GM19099 (cell line): ENCODE measurements around the gene PRKAB2.

ENCODE experiments used
- POLR2A ChIP-seq: IDR thresholded peaks from 3 replicates; pipeline ENCODE4 v1.6.1; 2011; ENCODE audit warnings: low read depth; ENCODE audit not compliant: insufficient read length; ENCODE audit errors: extremely low read depth

Gene PRKAB2

GRCh38 chr1:147129116-147129873 lies 43.0 kb downstream of the PRKAB2 start:
- TF ChIP-seq POLR2A = no peak

- TF ChIP-seq POLR2A = no peak
Observed at GRCh38 chr1:147124266-147124665, 48.0 kb downstream of the PRKAB2 start.

GRCh38 chr1:147117109-147117508 lies 55.2 kb downstream of the PRKAB2 start:
- TF ChIP-seq POLR2A = no peak

- no peak for TF ChIP-seq POLR2A
Observed at GRCh38 chr1:147115496-147115895, 56.8 kb downstream of the PRKAB2 start.

GRCh38 chr1:147111381-147112130 lies 60.7 kb downstream of the PRKAB2 start:
- no peak for TF ChIP-seq POLR2A

GRCh38 chr1:147110872-147111271 lies 61.4 kb downstream of the PRKAB2 start:
- TF ChIP-seq POLR2A = no peak

GRCh38 chr1:147110434-147110833 lies 61.8 kb downstream of the PRKAB2 start:
- TF ChIP-seq POLR2A = no peak

- TF ChIP-seq POLR2A = no peak
Observed at GRCh38 chr1:147109762-147110161, 62.5 kb downstream of the PRKAB2 start.

- TF ChIP-seq POLR2A = no peak
Observed at GRCh38 chr1:147109041-147109440, 63.2 kb downstream of the PRKAB2 start.

GRCh38 chr1:147105909-147106308 lies 66.4 kb downstream of the PRKAB2 start:
- no peak for TF ChIP-seq POLR2A
